ENCODE results near the gene TULP4.

DNA sequence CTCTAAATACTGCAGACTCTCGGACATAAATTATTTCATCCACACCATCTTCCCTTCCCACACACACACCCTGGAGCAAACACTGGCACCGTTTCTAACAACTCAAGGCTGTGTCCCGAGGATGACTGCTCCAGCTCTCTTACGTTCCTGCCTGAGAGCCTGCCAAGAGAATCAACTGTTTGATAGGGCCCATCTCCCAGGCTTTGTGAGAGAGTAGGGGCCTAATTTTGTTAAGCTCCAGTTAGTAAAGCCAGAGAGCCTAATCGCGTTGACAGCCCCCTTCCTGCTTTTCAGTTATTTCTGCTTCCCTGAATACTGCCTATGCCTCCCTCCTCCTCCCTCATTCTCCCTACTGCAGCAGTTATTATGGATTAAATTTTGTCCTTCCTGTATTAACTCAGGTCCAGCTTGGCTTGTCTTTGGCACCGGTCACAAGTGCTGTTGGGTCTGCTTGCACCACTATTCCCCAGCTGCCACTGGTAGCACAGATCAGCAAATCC lies 129.5 kb downstream of the TULP4 start:
- TF ChIP-seq, protein P1, sequence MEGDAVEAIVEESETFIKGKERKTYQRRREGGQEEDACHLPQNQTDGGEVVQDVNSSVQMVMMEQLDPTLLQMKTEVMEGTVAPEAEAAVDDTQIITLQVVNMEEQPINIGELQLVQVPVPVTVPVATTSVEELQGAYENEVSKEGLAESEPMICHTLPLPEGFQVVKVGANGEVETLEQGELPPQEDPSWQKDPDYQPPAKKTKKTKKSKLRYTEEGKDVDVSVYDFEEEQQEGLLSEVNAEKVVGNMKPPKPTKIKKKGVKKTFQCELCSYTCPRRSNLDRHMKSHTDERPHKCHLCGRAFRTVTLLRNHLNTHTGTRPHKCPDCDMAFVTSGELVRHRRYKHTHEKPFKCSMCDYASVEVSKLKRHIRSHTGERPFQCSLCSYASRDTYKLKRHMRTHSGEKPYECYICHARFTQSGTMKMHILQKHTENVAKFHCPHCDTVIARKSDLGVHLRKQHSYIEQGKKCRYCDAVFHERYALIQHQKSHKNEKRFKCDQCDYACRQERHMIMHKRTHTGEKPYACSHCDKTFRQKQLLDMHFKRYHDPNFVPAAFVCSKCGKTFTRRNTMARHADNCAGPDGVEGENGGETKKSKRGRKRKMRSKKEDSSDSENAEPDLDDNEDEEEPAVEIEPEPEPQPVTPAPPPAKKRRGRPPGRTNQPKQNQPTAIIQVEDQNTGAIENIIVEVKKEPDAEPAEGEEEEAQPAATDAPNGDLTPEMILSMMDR (IDR thresholded peaks at IDR 0.05), result no peak
- TF ChIP-seq POLR2A (IDR thresholded peaks at IDR 0.05), result no peak

Measured in uterus (tissue), 2 donors.